ENCODE results near the gene NCK2.
"Not testable (repeated sequence)": the region's sequence is repeated elsewhere in the genome, so short reads cannot be mapped to it uniquely, and the experiment has no call there.

Gene NCK2

DNA sequence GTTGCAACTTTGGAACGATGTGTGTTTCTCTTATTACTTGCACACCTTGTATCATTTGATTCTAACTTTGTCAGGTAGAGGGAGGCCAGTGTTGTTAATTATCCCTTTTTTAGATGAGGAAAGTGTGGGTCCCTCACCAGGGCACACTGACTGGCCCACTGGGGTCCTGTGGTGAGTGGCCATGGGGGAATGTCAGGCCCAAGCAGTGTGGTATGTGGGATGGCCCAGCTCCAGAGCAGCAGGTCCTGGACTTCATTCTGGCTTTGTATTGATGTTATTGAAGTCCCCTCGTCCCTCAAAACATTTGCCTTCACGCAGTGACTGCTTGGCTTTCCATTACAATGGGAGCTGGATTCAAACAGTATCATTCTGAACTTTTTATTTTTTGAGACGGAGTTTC is 11.7 kb downstream of the NCK2 start:
- DNase-seq (ENCODE audit: low spot score), result no peak

DNA sequence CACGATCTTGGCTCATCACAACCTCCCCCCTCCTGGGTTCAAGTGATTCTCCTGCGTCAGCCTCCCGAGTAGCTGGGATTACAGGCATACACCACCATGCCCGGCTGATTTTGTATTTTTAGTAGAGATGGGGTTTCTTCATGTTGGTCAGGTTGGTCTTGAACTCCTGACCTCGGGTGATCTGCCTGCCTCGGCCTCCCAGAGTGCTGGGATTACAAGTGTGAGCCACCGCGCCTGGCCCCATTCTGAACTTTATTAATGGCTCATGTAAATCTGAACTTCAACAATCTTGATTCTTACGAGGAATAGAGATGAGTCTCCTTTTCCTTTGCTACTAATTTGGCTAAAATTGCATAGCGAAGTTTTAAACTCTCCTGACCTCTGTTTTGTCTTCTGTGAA is 12.2 kb downstream of the NCK2 start:
- not testable (repeated sequence) for DNase-seq (ENCODE audit: low spot score)

DNA sequence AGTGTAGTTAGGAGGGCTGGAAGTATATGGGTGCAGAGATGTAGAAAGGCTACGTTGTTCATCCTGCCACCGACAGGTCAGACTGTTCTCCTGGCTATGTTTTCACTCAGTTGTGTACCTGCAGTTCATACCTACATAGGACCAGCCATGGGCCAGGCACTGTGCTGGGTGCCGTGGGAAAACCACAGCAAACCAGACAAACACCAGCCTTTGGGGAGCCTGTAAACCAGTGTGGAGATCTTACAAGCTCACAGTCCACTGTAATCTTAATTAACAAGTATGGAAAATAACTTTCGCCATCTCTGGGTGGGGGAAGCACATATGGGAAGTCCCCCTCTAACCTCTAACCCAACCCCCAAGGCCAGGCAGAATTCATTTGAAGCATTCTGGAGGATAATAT is 12.7 kb downstream of the NCK2 start:
- DNase-seq (ENCODE audit: low spot score), result no peak

DNA sequence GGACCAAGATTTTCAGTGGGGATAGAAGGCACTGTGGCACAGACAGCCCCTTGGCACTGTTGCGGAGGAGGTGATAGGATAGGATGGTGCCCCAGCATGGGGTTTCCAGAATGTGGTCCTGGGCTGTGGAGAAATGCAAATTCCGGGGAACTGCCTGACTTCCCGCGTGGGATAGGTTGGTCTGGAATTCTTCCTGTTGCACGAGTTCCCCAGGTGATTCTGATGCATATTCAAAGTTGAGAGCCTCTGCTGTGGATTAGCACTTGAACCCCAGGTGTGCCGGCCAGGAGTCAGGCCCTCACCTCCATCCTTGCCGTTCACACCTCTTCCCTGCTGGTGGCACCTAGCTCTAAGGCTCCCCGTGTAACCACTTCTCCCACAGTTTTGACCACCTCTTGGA is 15.5 kb downstream of the NCK2 start:
- DNase-seq (ENCODE audit: low spot score), result no peak

DNA sequence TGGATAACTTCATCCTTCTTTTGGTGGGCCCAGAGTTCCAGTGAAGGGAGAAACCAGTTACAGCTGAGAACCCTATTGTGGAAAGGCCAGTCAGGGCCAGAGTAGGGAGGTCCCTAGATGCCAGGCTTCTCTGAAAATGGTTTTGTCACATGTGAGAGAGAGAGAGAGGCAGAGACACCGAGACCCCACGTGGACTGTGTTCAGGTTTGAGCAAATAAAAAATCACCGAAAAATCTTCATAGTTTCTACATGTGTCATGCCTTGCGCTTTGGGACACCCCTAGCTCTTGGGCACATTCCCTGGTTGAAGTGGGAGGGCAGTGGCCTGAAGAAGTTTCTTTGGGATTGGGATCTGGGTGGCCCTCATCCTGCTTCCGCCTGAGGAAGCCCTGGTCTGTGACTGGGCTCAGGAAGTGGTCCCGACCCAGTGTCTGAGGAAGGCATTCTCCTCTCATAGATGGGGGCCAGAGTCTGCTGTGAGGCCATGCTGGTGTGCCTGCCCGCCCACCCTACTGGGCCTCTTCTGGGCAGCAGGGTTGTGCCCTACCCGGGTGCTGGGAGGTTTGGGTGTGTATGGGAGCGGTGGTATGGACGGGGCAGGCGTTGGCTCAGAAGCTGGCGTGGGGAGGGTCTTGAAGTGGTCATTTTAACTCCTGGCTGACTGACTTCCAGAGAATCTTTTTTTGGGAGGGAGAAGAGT is 16.1 kb downstream of the NCK2 start:
- no peak for DNase-seq (ENCODE audit: low spot score)

DNA sequence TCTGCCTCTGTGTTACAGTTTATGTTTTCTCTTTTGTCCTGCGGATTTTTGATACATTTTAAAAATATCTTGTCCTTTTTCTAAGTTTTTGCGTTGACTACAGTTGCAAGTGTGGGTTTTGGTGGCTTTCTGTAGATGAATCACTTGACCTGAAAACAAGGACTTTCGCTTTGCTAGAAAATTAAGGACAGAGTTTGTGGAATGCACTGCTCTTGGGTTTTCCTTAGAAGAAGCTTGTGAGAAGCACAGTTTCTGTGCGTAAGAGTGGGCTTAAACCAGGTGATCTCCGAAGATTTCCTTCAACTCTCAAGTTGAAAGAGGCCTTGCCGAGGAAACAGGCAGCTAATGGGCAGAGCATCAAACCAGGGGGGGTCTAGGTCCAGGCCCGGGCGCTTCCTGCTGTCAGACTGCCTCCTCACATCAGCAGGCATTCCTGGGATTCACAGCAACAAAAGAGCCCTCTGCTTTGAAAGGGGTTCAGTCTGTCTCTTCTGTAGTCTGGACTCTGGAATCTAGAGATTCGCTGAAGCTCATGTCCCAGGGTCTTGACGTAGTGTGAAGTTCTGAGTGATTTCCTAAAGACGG is 17.3 kb downstream of the NCK2 start:
- DNase-seq (ENCODE audit: low spot score), result no peak

DNA sequence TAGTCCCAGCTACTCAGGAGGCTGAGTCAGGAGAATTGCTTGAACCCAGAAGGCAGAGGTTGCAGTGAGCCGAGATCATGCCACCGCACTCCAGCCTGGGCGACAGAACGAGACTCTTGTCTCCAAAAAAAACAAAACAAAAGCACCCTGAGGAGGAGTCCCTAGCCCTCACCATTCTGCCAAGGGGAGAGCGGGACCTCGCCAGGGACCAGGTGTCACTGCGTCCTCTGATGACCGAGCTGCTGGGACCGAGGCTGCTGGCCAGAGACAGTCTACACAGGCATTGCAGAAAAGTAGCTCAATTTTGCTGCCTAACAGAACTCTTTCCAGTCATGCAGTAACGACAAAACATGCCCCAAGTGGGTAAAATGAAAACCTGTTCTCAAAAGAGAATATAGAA is 18.4 kb downstream of the NCK2 start:
- DNase-seq (ENCODE audit: low spot score), result no peak

DNA sequence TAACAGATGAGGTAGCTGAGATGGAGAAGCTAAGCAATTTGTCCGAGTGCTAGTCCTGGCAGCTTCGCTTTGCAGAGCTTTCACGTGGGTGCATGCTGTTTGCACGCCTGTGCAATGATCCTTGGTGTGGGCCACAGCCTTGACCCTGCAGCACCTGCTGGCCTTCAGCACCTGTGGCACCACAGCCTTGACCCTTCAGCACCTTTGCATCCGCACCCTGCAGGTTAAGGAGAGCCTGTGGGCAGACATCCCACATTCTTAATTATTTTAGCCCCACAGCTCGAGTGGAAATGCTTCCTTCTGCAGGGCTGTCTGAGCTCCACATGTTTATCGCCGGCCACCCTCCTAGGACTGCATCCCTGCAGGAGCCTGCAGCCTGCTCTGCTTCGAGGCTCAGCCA is 19.3 kb downstream of the NCK2 start:
- DNase-seq (ENCODE audit: low spot score), result no peak

DNA sequence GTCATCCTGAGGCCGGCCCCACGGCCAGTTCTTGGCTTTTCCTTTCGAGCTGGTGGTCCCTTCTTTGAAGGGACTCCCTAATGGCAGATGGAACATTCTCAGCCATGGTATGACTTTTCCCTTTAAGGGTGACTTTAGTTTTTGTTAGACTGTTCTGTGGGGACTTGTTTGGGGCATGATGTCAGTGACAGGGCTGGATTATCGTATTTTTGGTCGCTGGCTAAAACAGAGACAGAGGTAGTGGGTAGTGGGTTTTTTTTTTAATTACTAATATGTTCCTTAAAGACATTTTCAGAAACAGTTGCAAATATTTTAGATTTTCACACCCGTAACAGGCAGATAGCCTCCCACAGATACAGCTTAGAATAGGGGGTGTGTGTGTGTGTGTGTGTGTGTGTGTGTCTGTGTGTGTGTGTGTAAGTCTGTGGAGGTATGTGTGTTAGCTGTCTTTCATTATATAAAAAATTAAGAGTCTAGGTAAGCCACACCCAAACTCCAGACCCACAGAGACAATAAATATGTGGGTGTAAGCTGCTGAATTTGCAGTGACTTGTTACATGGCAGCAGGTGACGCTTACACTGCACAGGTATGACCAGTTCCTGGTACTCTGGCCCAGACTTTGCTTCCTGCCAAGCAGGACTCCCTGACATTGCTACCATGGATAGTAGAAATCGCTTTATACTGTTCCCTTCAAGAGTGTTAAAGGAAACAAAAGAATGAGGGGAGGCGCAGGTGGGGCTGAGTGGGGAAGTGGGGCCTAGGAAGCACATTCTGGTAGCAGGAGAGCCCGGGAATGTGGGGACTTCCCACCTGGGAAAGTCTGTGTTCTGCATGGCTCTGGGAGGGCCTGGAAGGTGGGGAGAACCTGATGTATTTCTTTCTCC is 20.9 kb downstream of the NCK2 start:
- no peak for DNase-seq (ENCODE audit: low spot score)

DNA sequence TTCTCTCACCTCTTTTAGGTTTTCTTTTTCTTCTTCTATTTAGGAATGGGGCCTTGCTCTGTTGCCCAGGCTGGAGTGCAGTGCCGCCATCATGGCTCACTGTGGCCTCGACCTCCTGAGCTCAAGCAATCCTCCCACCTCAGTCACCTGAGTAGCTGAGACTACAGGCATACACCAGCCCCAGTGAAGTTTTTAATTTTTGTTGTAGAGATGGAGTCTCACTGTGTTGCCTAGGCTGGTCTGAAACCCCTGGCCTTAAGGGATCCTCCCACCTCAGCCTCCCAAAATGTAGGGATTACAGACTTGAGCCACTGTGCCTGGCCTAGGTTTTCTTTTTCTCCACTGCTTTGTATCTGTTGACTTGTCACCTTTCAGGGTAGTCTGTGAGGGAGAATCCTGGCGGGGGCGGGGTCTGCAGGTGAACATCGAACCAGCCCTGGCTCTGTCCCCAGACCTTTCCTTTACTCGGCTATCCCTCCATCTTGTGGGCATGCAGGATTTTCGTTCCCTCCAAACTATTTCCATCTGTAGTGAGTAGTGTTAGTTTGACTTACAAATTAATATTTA is 21.7 kb downstream of the NCK2 start:
- no peak for DNase-seq (ENCODE audit: low spot score)

DNA sequence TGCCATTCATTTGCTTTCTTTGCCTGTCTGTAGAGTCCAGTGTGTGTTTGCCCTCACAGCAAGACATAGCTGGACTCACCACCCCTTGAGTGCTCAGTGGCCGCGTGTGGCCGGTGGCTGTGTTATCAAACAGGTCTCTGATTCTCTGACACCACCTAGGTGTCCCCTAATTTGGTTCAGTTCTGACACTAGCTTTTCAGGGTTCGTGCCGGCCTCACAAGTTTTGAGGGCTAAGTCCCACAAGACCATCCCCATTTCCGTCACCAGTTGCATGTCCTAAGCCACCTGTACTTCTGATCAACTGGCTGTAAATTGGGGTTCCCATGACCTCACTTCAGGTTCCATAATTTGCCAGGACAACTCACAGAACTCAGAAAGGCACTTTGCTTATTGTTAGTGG is 23.5 kb downstream of the NCK2 start:
- no peak for DNase-seq (ENCODE audit: low spot score)

DNA sequence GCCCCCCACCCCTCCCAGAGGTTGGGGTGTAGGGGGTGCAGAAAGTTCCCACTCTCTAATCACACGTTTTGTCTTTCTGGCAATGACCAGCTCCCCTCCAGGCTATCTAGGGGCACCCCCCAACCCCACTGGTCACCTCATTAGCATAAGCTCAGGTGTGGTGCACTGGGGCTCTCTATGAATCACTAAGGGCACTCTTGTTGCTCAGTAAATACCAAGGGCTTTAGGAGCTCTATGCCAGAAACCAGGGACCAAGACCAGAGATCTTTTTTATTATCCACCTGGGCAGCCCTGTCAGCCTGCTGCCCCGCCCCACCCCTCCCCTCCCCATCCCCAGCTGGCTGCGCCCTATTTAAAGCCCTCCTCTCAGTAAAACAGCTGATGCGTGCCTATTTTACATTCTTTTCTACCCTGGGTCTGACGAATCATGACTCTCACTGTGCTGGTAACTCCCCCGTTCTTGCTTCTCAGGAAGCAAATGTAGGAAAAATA is 24.3 kb downstream of the NCK2 start:
- no peak for DNase-seq (ENCODE audit: low spot score)

DNA sequence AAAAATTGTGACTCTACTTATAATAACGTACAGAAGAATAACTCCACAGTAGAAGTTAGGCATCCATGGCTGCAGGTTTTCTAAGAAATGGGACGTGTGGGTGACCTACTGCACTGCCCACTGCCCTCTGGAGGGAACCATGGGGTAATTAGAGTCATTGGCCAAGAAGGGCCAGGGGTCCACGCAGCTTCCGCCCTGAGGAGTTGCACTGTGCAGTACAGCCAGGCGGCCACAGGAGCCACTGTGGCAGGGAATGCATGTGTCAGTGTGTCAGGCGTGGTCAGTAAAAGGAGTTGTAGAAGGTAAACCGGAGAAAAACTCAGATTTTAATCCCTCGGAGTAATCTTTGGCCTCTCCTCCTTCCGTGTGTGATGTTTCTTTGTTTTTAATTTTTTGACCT is 24.8 kb downstream of the NCK2 start:
- no peak for DNase-seq (ENCODE audit: low spot score)

DNA sequence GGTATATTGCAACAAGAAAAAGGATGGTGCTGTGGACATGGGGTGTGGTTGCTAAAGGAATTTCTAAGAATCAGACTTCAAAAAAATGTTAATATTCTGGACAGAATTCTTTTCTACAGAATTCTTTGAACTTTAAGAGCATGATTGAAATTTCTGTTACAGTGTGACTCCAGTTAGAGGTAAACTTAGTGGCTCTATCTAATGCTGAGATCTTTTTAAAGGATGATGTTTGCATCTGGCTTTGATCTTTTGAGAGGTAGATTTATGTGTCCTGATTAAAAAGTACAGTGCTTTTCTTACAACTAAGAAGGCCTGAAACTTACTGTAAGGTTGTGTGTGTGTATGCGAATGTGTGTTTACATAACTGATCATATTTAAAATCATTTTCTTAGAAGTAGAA is 25.4 kb downstream of the NCK2 start:
- DNase-seq (ENCODE audit: low spot score), result no peak

DNA sequence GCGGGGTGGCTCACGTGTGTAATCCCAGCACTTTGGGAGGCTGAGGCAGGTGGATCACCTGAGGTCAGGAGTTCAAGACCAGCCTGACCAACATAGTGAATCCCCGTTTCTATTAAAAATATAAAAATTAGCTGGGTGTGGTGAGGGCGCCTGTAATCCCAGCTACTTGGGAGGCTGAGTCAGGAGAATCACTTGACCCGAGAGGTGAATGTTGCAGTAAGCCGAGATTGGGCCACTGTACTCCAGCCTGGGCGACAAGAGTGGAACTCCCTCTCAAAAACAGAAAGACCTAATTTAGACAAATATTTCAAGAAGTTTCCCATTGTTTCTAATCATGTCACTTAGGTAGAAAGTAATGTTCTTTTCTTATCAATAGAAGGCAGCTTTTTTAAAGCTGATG is 26.6 kb downstream of the NCK2 start:
- not testable (repeated sequence) for DNase-seq (ENCODE audit: low spot score)

DNA sequence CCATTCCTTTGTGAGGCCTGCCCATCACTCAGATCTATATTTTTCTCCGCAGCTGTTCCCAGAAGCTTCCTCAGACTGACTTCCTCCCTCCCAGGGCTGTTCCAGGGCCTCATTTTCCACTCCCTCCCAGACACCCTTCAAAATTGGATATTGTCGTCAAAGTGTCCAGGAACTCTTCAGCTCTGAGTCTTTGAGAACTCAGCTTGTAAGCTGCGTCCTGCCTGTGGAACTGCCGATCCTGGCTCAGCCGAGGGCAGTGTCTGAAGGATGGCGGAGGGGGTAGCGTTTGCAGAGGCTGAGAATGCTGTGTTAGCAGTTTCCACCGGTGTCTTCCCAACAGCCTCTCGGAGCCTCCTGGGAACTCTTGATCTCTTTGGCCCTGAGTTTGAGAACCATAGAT is 27.1 kb downstream of the NCK2 start:
- no peak for DNase-seq (ENCODE audit: low spot score)

DNA sequence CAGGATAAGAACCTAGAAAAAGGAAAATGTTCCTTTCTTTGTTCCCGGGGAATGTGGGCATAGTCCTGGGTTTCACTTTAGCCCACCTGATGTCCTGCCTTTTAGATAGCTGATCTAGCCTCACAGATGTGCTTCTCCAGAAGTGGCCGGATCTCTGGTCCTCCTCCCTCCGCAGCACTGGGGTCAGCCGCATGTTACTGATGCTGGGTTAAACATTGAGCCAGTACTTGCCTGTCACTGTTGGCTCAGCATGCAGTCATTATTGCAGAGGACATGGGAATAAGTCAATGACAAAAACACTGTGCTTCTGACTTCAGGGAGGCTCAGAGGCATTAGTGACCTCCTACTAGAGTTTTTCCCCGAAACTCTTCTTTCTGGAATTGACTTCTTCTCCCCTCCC is 27.6 kb downstream of the NCK2 start:
- no peak for DNase-seq (ENCODE audit: low spot score)

DNA sequence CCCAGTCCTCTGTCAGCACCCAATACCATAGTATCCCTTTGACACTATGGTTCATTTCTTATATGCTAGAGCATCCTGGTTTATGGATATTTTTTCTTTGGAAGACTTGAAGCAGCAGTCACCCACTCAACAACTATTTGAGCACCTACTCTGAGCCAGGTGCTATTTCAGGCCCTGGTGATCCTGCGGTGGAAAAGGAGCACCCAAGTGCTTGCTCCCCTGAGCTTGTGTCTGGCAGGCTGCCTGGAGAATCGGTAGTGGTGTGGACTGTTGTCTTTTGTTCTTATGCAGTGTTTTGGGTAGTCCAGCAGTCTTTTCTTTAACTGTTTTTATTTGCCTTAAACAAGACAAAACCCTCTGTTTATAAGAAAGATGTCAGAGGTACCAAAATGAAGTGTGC is 28.9 kb downstream of the NCK2 start:
- DNase-seq (ENCODE audit: low spot score), result no peak

DNA sequence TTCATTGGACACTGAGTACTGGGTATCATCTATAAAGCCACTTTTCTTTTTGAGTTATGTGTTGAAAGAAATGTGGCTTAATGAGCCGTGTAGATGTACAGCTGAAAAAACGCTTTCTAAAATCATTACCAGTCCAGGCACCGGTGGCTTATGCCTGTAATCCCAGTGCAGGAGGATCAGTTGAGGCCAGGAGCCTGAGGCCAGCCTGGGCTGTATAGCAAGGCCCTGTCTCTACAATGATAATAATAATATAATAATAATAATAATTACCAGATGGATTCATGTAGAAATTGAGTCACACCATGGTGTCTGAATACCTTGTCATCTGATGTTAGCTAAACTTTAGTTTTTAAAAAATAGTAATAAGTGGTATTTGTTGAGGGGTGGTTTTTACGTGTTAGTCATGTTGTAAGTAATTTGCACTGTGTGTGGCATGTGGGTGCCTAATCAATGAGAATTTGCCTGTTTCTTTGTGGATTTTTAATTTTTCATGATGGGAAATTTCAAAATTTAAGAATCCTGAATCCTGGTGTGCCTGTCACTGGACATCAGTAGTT is 30.1 kb downstream of the NCK2 start:
- no peak for DNase-seq (ENCODE audit: low spot score)

DNA sequence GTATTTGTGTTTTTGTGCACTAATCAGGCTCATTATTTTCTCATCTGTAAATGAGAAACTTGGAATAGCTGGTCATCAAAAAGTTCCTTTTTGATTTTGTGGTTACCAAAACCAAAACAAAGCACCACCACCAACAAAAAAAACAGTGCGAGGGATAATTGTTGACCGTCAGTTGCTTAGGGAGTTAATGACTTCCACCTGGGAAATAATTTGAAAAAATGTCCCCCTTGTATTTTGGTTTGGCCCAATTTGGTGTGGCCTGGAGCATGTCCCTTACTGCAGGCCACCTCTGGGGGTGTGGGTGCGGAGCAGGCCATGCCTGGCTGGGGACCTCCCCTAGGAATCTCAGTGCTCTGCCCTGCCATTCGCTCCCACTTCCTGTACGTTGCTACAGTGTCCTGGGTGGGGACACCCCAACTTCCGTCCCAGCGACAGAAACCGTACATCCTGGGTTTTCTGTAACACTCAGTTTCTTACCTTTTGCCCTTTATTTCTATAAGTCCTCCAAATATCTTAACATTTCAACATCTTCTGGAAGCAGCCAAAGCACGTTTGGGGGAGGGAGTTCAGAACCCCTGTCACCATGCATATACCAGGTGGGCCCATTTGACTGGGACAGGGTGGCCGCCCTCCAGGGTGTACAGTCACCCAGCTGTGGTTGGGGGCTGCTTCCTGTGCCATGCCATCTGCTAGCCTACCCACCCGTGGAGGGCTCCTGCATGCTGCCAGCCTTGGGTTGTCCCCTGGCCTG is 31.3 kb downstream of the NCK2 start:
- DNase-seq (ENCODE audit: low spot score), result no peak

DNA sequence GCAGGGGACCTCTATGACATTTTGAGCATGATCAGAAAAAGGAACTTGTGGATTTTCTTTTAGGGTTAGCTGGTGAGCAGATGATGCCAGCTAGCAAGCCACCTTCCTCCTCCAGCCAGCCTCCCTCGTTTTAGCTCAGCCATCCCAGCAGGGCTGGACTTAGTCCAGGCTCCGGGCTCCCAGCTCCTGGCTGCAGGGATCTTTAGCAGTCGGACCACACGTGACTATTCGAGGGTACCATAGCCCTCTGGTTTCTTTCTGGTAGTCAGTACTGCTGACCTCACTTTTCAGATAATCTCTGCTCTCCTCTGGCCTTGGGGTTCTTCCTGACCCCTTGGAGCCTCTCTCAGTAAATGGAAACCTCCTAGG is 31.8 kb downstream of the NCK2 start:
- DNase-seq (ENCODE audit: low spot score), result no peak

DNA sequence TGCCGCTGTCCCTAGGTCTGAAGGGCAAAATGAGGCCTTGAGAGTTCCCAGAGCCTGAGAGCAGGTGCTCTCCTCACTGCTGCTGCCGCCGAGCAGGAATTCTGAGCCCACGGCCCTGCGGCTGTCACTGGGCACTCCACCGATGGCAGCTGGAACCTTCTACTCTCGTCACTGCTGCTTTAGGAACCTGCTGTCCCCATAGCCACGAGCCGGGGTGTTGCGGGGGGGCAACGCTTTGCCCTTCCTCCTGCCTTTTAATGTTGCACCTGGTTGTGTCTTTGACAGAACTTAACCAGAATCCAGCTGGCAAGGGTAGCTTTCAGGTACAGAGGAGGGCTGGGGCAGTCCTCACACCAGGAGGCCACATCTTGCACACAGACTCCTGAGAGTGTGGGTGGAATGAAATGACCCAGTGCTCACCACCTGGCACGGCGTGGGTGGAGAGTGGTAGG is 32.3 kb downstream of the NCK2 start:
- no peak for DNase-seq (ENCODE audit: low spot score)
